Activated CD4-positive, alpha-beta T cell treated with anti-CD3 and anti-CD28 coated beads, Interleukin-2, amount 10 ng/mL, durations not matched to agents 7 days and 5 days (primary cell): ENCODE measurements around the gene GRIK5. TPM values are rescaled to one million over a fixed set of nuclear protein-coding genes. Genes with fewer than 3 reads are reported as not detected.

Experiments
- CTCF ChIA-PET: fragments of 350-600 bp; sonication (Branson Sonifier 250); formaldehyde crosslinking; loops from one replicate; lab custom pipeline; 2021; ENCODE audit warnings: antibody characterized with exemption; lab: Charles Lee
- POLR2A ChIA-PET: fragments of 350-600 bp; sonication (Branson Sonifier 250); formaldehyde crosslinking; loops from one replicate; lab custom pipeline; 2021; ENCODE audit warnings: antibody characterized with exemption; lab: Charles Lee
- DNase-seq: peaks from one replicate; pipeline ENCODE4 v3.0.0-alpha.2; 2020
- H3K27ac Mint-ChIP-seq: one replicate; pipeline ENCODE4 v1.8.0; 2021; ENCODE audit warnings: mild to moderate bottlenecking, moderate library complexity, mixed read lengths
- H3K27me3 Mint-ChIP-seq: one replicate; pipeline ENCODE4 v1.8.0; 2021; ENCODE audit warnings: mixed read lengths
- H3K36me3 Mint-ChIP-seq: one replicate; pipeline ENCODE4 v1.8.0; 2021; ENCODE audit warnings: low read depth, mixed read lengths
- H3K4me1 Mint-ChIP-seq: one replicate; pipeline ENCODE4 v1.8.0; 2021; ENCODE audit warnings: mixed read lengths
- H3K4me3 Mint-ChIP-seq: one replicate; pipeline ENCODE4 v1.8.0; 2021; ENCODE audit warnings: mild to moderate bottlenecking, moderate library complexity, mixed read lengths
- H3K9me3 Mint-ChIP-seq: one replicate; pipeline ENCODE4 v1.8.0; 2021; ENCODE audit warnings: mixed read lengths
- total RNA-seq, 2 experiments: library from RNA; stranded (reverse); gene quantifications; one replicate each; pipeline ENCODE4 v1.2.3, GENCODE V29; 2021

Gene GRIK5
- total RNA-seq, 2 experiments from 2014 or later: 0.65 to 0.79 TPM

GRCh38 chr19:42006569-42006968, 63.4 kb downstream of the GRIK5 start:
- H3K36me3 Mint-ChIP-seq: no peaks in the 10 kb centered on the region
- CTCF ChIA-PET: no interaction called here
- H3K4me1 Mint-ChIP-seq: peaks cover 17% of the 10 kb centered on the region
- DNase-seq: no peak
- H3K27me3 Mint-ChIP-seq: peaks cover 8% of the 10 kb centered on the region
- H3K4me3 Mint-ChIP-seq: no peak overlapping the region
- no peak overlapping the region for H3K27ac Mint-ChIP-seq
- no peaks in the 10 kb centered on the region for H3K9me3 Mint-ChIP-seq
- POLR2A ChIA-PET: no interaction called here

- peaks cover 17% of the 10 kb centered on the region for H3K4me1 Mint-ChIP-seq
- POLR2A ChIA-PET: no interaction called here
- no peak overlapping the region for H3K27ac Mint-ChIP-seq
- H3K36me3 Mint-ChIP-seq: no peaks in the 10 kb centered on the region
- no peaks in the 10 kb centered on the region for H3K9me3 Mint-ChIP-seq
- H3K4me3 Mint-ChIP-seq: no peak overlapping the region
- DNase-seq: no peak
- H3K27me3 Mint-ChIP-seq: peaks cover 19% of the 10 kb centered on the region
- CTCF ChIA-PET: no interaction called here
Observed at GRCh38 chr19:42005504-42005903, 64.5 kb downstream of the GRIK5 start.

GRCh38 chr19:42003506-42004294, 66.3 kb downstream of the GRIK5 start:
- ChIA-PET POLR2A (no interaction called here), CTCF (no interaction called here)
- H3K36me3 Mint-ChIP-seq: no peaks in the 10 kb centered on the region
- no peaks in the 10 kb centered on the region for H3K9me3 Mint-ChIP-seq
- peaks cover 19% of the 10 kb centered on the region for H3K4me1 Mint-ChIP-seq
- H3K27ac Mint-ChIP-seq: no peak overlapping the region
- H3K4me3 Mint-ChIP-seq: no peak overlapping the region
- DNase-seq: no peak
- peaks cover 33% of the 10 kb centered on the region for H3K27me3 Mint-ChIP-seq

- no peaks in the 10 kb centered on the region for H3K9me3 Mint-ChIP-seq
- H3K27me3 Mint-ChIP-seq: peaks cover 63% of the 10 kb centered on the region
- DNase-seq: no peak
- POLR2A ChIA-PET: no interaction called here
- CTCF ChIA-PET: interaction anchor here (1.0 kb wide), 1 partner anchor 78 kb away, joined by 3 read pairs; no protein-coding TSS in a partner anchor
- peaks cover 40% of the 10 kb centered on the region for H3K4me1 Mint-ChIP-seq
- no peaks in the 10 kb centered on the region for H3K36me3 Mint-ChIP-seq
- H3K4me3 Mint-ChIP-seq: no peak overlapping the region
- H3K27ac Mint-ChIP-seq: no peak overlapping the region
Observed at GRCh38 chr19:41999878-42000208, 70.2 kb downstream of the GRIK5 start.

GRCh38 chr19:41999071-41999877, 70.7 kb downstream of the GRIK5 start:
- no peak for DNase-seq
- peaks cover 43% of the 10 kb centered on the region for H3K4me1 Mint-ChIP-seq
- no peak overlapping the region for H3K27ac Mint-ChIP-seq
- no peaks in the 10 kb centered on the region for H3K9me3 Mint-ChIP-seq
- ChIA-PET CTCF (no interaction called here), POLR2A (no interaction called here)
- H3K27me3 Mint-ChIP-seq: peaks cover 66% of the 10 kb centered on the region
- no peak overlapping the region for H3K4me3 Mint-ChIP-seq
- H3K36me3 Mint-ChIP-seq: no peaks in the 10 kb centered on the region

GRCh38 chr19:41998246-41999020, 71.6 kb downstream of the GRIK5 start:
- H3K4me1 Mint-ChIP-seq: peaks cover 40% of the 10 kb centered on the region
- H3K9me3 Mint-ChIP-seq: no peaks in the 10 kb centered on the region
- H3K4me3 Mint-ChIP-seq: no peak overlapping the region
- CTCF ChIA-PET: no interaction called here
- H3K27me3 Mint-ChIP-seq: peaks cover 69% of the 10 kb centered on the region
- H3K27ac Mint-ChIP-seq: no peak overlapping the region
- POLR2A ChIA-PET: no interaction called here
- no peaks in the 10 kb centered on the region for H3K36me3 Mint-ChIP-seq
- peak; percentile 44 for DNase-seq

- POLR2A ChIA-PET: no interaction called here
- H3K27ac Mint-ChIP-seq: no peak overlapping the region
- H3K27me3 Mint-ChIP-seq: peaks cover 69% of the 10 kb centered on the region
- no peaks in the 10 kb centered on the region for H3K36me3 Mint-ChIP-seq
- H3K4me1 Mint-ChIP-seq: peaks cover 41% of the 10 kb centered on the region
- CTCF ChIA-PET: no interaction called here
- no peak overlapping the region for H3K4me3 Mint-ChIP-seq
- H3K9me3 Mint-ChIP-seq: no peaks in the 10 kb centered on the region
- DNase-seq: no peak
Observed at GRCh38 chr19:41997851-41998229, 72.2 kb downstream of the GRIK5 start.

GRCh38 chr19:41997121-41997850, 72.7 kb downstream of the GRIK5 start:
- no peak overlapping the region for H3K4me3 Mint-ChIP-seq
- peaks cover 42% of the 10 kb centered on the region for H3K4me1 Mint-ChIP-seq
- peaks cover 72% of the 10 kb centered on the region for H3K27me3 Mint-ChIP-seq
- H3K36me3 Mint-ChIP-seq: no peaks in the 10 kb centered on the region
- CTCF ChIA-PET: no interaction called here
- DNase-seq: peak; percentile 47
- H3K27ac Mint-ChIP-seq: no peak overlapping the region
- no peaks in the 10 kb centered on the region for H3K9me3 Mint-ChIP-seq
- POLR2A ChIA-PET: no interaction called here

- Mint-ChIP-seq H3K27me3 (peaks cover 63% of the 10 kb centered on the region), H3K36me3 (no peaks in the 10 kb centered on the region), H3K4me3 (no peak overlapping the region), H3K4me1 (peaks cover 36% of the 10 kb centered on the region), H3K27ac (no peak overlapping the region), H3K9me3 (no peaks in the 10 kb centered on the region)
- ChIA-PET POLR2A (no interaction called here), CTCF (interaction anchor here (0.6 kb wide), 1 partner anchor 1629 kb away, joined by 3 read pairs; no protein-coding TSS in a partner anchor)
- DNase-seq: no peak
Observed at GRCh38 chr19:41995959-41996797, 73.8 kb downstream of the GRIK5 start.

GRCh38 chr19:41994994-41995958, 74.7 kb downstream of the GRIK5 start:
- H3K4me1 Mint-ChIP-seq: peaks cover 36% of the 10 kb centered on the region
- peak overlapping the region; percentile 21 for H3K4me3 Mint-ChIP-seq
- DNase-seq: no peak
- POLR2A ChIA-PET: no interaction called here
- peaks cover 54% of the 10 kb centered on the region for H3K27me3 Mint-ChIP-seq
- CTCF ChIA-PET: no interaction called here
- no peak overlapping the region for H3K27ac Mint-ChIP-seq
- no peaks in the 10 kb centered on the region for H3K9me3 Mint-ChIP-seq
- H3K36me3 Mint-ChIP-seq: no peaks in the 10 kb centered on the region

- Mint-ChIP-seq H3K9me3 (no peaks in the 10 kb centered on the region), H3K4me1 (peaks cover 35% of the 10 kb centered on the region), H3K27me3 (peaks cover 47% of the 10 kb centered on the region), H3K36me3 (no peaks in the 10 kb centered on the region), H3K4me3 (peak overlapping the region; percentile 21), H3K27ac (no peak overlapping the region)
- DNase-seq: no peak
- POLR2A ChIA-PET: no interaction called here
- CTCF ChIA-PET: interaction anchor here (0.5 to 0.6 kb wide), 2 partner anchors 508 to 790 kb away, joined by 3 read pairs; no protein-coding TSS in a partner anchor
Observed at GRCh38 chr19:41994521-41994971, 75.5 kb downstream of the GRIK5 start.
